ENCODE measurements around the gene RNF13. TPM values are rescaled to one million over a fixed set of nuclear protein-coding genes. Genes with fewer than 3 reads are reported as not detected.

The RNF13 gene
- total RNA-seq, 2 donors from 2014 or later, result 21.3 to 32.7 TPM

DNA sequence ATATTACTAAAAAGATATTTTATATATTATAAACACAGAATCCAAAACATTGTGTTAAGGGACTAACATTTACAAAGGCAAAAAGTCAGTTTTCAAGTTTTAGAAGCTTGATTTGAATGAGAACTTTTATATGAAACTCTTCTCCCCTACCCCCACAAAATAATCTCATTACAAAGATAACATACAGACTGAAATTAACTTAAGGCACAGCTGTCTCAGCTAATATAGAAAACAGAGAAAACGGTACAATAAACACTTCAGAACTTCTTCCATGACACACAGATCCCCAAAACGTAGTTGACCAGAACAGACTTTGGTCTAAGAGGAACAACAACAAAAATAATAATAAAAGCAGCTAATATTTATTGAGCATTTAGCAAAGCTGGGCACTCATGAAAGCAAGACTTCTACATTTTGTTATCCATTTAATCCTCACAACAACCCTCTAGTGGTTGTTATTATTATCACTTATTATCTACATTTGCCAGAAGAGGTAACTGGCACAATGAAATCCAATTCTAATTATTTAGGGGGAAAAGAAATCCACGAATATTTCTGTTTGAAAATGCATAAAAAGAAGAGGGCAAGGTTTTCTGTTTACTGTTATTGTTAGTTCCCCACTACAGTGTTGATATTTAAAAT lies 89.6 kb downstream of the RNF13 start:
- Histone ChIP-seq H3K27me3 (ENCODE audit: control insufficient read depth, insufficient read depth, low read length, poor library complexity, severe bottlenecking) (no peaks in the 10 kb centered on the region), H3K27ac (ENCODE audit: low read depth, low read length) (no peak overlapping the region), H3K36me3 (ENCODE audit: control insufficient read depth, insufficient read depth, low read length) (no peaks in the 10 kb centered on the region), H3K4me1 (ENCODE audit: control insufficient read depth, insufficient read depth, low read length) (no peaks in the 10 kb centered on the region), H3K9ac (ENCODE audit: extremely low read depth, low read length, poor library complexity, severe bottlenecking) (no peak overlapping the region), H3K9me3 (ENCODE audit: control insufficient read depth, low read length) (no peaks in the 10 kb centered on the region), H3K4me3 (ENCODE audit: low read length) (no peak overlapping the region)
- Mint-ChIP-seq H3K27me3 (ENCODE audit: insufficient read depth) (no peaks in the 10 kb centered on the region), H3K9me3 (no peaks in the 10 kb centered on the region), H3K4me3 (no peak overlapping the region), H3K27ac (no peak overlapping the region), H3K4me1 (peaks cover 9% of the 10 kb centered on the region), H3K36me3 (ENCODE audit: low read depth) (no peaks in the 10 kb centered on the region)
- DNase-seq, result no peak
- WGBS, 2 experiments (ENCODE audit: insufficient coverage in 1 of 2, insufficient read length in 1 of 2), result 80 to 85% methylated on average over 2 to 3 of the region's 3 CpGs
- TF ChIP-seq, protein P1, sequence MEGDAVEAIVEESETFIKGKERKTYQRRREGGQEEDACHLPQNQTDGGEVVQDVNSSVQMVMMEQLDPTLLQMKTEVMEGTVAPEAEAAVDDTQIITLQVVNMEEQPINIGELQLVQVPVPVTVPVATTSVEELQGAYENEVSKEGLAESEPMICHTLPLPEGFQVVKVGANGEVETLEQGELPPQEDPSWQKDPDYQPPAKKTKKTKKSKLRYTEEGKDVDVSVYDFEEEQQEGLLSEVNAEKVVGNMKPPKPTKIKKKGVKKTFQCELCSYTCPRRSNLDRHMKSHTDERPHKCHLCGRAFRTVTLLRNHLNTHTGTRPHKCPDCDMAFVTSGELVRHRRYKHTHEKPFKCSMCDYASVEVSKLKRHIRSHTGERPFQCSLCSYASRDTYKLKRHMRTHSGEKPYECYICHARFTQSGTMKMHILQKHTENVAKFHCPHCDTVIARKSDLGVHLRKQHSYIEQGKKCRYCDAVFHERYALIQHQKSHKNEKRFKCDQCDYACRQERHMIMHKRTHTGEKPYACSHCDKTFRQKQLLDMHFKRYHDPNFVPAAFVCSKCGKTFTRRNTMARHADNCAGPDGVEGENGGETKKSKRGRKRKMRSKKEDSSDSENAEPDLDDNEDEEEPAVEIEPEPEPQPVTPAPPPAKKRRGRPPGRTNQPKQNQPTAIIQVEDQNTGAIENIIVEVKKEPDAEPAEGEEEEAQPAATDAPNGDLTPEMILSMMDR (conservative IDR thresholded peaks at IDR 0.05), result peak; percentile 50

DNA sequence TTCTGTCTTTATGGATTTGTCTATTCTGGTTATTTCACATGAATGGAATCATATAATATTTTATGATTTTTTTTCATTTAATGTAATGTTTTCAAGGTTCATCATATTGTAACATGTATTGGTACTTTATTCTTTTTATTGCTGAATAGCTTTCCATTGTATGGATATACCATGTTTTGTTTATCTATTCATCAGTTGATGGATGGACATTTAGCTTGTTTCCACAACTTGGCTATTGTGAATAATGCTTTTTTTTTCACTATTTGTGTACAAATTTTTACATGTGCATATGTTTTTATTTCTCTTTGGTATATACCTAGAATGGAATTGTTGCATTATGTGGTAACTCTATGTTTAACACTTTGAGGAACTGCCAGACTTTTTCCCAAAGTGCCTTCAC lies 93.0 kb downstream of the RNF13 start:
- H3K9me3 Mint-ChIP-seq, result no peaks in the 10 kb centered on the region
- no peak overlapping the region for H3K27ac ChIP-seq (ENCODE audit: low read depth, low read length)
- H3K4me3 Mint-ChIP-seq, result no peak overlapping the region
- H3K27me3 ChIP-seq (ENCODE audit: control insufficient read depth, insufficient read depth, low read length, poor library complexity, severe bottlenecking), result no peaks in the 10 kb centered on the region
- no peak overlapping the region for H3K4me3 ChIP-seq (ENCODE audit: low read length)
- H3K4me1 Mint-ChIP-seq, result peaks cover 16% of the 10 kb centered on the region
- no peak overlapping the region for H3K9ac ChIP-seq (ENCODE audit: extremely low read depth, low read length, poor library complexity, severe bottlenecking)
- TF ChIP-seq, protein P1 (conservative IDR thresholded peaks at IDR 0.05), result no peak
- no peaks in the 10 kb centered on the region for H3K9me3 ChIP-seq (ENCODE audit: control insufficient read depth, low read length)
- no peaks in the 10 kb centered on the region for H3K36me3 ChIP-seq (ENCODE audit: control insufficient read depth, insufficient read depth, low read length)
- H3K27ac Mint-ChIP-seq, result no peak overlapping the region
- no peaks in the 10 kb centered on the region for H3K36me3 Mint-ChIP-seq (ENCODE audit: low read depth)
- no peaks in the 10 kb centered on the region for H3K27me3 Mint-ChIP-seq (ENCODE audit: insufficient read depth)
- no peak for DNase-seq
- H3K4me1 ChIP-seq (ENCODE audit: control insufficient read depth, insufficient read depth, low read length), result no peaks in the 10 kb centered on the region

DNA sequence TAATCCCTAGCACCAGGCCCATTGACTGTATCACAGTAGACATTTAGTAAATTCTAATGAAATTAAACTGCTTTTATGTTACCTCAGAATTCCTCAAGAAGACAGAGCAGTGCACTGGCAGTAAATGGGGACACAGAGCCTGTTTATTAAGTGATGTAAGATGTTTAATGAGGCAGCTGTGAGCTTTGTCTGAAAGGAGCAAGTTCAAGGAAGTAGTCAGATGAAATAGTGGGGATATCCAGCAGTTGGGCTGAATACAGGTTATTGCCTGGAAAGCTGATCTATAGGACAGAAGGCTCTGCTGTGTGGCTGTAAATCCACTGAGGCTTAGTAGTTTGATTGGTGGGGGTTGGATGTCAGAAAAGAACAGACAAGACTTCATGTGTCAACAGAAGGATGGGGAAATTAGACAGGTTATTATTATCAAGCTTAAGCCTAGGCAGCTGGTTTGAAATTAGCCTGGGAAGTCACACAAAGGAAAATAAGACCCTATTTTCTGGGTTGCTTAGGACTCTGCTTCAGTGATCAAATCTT lies 95.5 kb downstream of the RNF13 start:
- H3K27ac ChIP-seq (ENCODE audit: low read depth, low read length), result peak overlapping the region; percentile 25
- Mint-ChIP-seq H3K36me3 (ENCODE audit: low read depth) (peaks cover 3% of the 10 kb centered on the region), H3K27ac (no peak overlapping the region), H3K4me1 (peaks cover 12% of the 10 kb centered on the region), H3K9me3 (no peaks in the 10 kb centered on the region), H3K27me3 (ENCODE audit: insufficient read depth) (no peaks in the 10 kb centered on the region), H3K4me3 (no peak overlapping the region)
- no peaks in the 10 kb centered on the region for H3K36me3 ChIP-seq (ENCODE audit: control insufficient read depth, insufficient read depth, low read length)
- H3K9me3 ChIP-seq (ENCODE audit: control insufficient read depth, low read length), result no peaks in the 10 kb centered on the region
- DNase-seq, result no peak
- H3K4me3 ChIP-seq (ENCODE audit: low read length), result no peak overlapping the region
- no peaks in the 10 kb centered on the region for H3K4me1 ChIP-seq (ENCODE audit: control insufficient read depth, insufficient read depth, low read length)
- H3K9ac ChIP-seq (ENCODE audit: extremely low read depth, low read length, poor library complexity, severe bottlenecking), result no peak overlapping the region
- TF ChIP-seq, protein P1 (conservative IDR thresholded peaks at IDR 0.05), result no peak
- no peaks in the 10 kb centered on the region for H3K27me3 ChIP-seq (ENCODE audit: control insufficient read depth, insufficient read depth, low read length, poor library complexity, severe bottlenecking)
